HG03108 (cell line): ENCODE data around the gene TOMM5.

Experiments used
- ATAC-seq: cut with Tn5 transposase; IDR thresholded peaks from one replicate; pipeline ENCODE4 v1.9.1; 2021; ENCODE audit warnings: moderate library complexity; ENCODE audit not compliant: unreplicated experiment

Gene TOMM5

DNA sequence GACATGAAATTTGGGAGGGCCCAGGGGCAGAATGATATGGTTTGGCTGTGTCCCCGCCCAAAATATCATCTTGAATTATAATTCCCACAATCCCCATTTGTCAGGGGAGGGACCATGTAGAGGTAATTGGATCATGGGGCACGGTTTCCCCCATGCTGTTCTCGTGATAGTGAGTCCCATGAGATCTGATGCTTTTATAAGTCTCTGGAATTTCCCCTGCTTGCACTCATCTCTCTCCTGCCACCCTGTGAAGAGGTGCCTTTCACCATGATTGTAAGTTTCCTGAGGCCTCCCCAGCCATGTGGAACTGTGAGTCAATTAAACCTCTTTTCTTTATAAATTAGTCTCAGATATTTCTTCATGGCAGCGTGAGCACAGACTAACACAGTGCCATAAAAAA, 27.5 kb downstream of the TOMM5 start:
- no peak for ATAC-seq

- ATAC-seq: no peak
Observed at GRCh38 chr9:37563806-37564513, 28.4 kb downstream of the TOMM5 start.

DNA sequence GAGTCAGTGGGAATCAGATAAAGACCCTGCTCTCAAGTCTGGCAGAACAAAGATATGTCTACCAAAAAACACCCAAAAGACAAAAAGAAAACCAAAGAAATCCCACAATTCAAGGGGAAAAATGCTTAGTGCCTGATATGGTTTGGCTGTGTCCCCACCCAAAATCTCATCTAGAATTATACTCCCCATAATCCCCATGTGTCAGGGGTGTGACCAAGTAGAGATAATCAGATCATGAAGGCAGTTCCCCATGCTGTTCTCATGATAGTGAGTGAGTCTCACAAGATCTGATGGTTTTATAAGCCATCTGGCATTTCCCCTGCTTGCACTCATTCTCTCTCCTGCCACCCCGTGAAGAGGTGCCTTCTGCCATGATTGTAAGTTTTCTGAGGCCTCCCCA, 29.6 kb downstream of the TOMM5 start:
- ATAC-seq: no peak

DNA sequence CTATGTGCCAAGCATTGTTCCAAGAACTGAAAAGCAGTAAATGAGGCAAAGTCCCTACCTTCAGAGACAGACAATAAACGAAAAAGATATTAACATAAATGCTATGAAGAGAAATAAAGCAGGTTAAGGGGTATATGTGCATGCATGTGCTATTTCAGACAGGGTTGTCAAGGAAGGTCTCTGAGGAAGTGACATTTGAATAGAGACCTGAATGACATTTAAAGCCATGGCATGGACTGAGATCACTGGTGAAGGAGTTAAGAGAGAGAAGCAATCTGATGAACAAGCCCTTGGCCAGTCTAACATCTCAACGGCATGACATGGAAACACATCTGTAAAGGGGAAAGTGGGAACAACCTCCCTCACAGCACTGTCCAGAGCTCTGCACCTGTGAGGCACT, 30.7 kb downstream of the TOMM5 start:
- ATAC-seq: no peak

GRCh38 chr9:37559855-37560592, 32.4 kb downstream of the TOMM5 start:
- ATAC-seq: no peak

GRCh38 chr9:37559125-37559524, 33.3 kb downstream of the TOMM5 start:
- ATAC-seq: no peak

GRCh38 chr9:37555786-37556185, 36.6 kb downstream of the TOMM5 start:
- no peak for ATAC-seq

- no peak for ATAC-seq
Observed at GRCh38 chr9:37554318-37554717, 38.1 kb downstream of the TOMM5 start.

GRCh38 chr9:37551888-37552287, 40.5 kb downstream of the TOMM5 start:
- no peak for ATAC-seq

- no peak for ATAC-seq
Observed at GRCh38 chr9:37551468-37551867, 40.9 kb downstream of the TOMM5 start.

DNA sequence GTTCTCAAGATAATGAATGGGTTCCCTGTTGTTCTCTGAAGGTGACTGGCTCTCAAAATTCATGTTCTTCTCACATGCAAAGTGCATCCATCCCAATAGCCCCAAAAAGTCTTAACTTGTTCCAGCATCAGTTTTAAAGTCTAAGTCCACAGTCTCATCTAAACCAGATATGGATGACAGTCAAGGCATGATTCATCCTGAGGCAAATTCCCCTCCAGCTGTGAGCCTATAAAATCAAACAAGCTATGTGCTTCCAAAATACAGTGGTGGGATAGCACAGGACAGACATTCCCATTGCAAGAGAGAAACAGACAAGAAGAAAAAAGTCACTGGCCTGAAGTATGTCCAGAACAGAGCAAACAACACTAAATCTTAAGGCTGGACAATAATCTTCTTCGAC, 41.6 kb downstream of the TOMM5 start:
- no peak for ATAC-seq

GRCh38 chr9:37549527-37549926, 42.9 kb downstream of the TOMM5 start:
- ATAC-seq: no peak

DNA sequence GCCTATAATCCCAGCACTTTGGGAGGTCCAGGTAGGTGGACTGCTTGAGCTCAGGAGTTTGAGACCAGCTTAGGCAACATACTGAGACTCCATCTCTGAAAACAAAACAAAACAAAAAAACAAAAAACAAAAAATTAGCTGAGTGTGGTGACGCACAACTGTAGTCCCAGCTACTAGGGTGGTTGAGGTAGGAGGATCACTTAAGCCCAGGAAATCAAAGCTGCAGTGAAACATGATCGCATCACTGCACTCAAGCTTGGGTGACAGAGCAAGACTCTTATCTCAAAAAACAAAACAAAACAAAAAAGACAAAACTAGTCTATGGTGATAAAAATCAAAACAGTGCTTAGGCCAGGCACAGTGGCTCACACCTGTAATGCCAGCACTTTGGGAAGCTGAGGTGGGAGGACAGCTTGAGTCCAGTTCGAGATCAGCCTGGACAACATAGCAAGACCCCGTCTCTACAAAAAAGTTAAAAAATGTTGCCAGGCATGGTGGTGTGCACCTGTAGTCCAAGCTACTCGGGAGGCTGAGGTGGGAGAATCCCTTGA, 45.0 kb downstream of the TOMM5 start:
- no peak for ATAC-seq

DNA sequence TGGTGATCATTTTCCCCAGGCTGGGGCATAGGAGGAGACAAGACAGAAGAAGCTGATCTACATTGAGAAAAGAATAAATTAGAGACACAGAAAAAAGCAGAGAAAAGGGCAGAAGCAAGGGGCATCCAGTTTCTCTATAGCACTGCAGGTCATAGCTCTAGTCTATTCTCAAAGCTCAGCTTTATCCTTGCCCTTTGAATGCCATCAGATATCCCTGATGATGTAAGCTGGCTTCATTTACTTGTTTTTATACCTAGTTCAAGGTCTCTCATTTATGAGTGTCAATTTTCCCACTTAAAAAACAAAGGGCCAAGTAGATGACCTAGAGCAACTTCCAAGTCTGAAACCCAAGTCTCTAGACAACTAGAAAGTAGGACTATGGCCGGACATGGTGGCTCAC, 48.9 kb downstream of the TOMM5 start:
- ATAC-seq: no peak

GRCh38 chr9:37542895-37543294, 49.5 kb downstream of the TOMM5 start:
- no peak for ATAC-seq

- ATAC-seq: no peak
Observed at GRCh38 chr9:37542488-37542887, 49.9 kb downstream of the TOMM5 start.

DNA sequence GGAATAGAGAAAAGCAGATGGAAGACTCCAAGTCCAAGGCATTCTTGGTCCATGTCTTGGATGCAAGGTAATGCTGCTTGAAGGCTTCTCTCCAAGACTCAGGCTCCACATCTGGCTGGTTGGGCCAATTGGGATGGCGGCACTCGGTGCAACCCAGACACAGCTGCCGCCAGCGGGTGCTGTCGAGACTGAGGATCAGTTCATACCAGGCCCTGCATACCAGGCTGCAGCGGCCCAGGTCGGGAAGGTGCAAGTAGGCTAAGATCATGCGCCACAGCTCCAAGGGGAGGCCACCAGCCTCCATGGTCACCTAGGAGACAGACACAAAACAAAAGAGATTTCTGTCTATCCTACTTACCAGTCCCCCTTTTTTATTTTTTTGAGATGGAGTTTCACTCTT, 50.9 kb downstream of the TOMM5 start:
- ATAC-seq: no peak

DNA sequence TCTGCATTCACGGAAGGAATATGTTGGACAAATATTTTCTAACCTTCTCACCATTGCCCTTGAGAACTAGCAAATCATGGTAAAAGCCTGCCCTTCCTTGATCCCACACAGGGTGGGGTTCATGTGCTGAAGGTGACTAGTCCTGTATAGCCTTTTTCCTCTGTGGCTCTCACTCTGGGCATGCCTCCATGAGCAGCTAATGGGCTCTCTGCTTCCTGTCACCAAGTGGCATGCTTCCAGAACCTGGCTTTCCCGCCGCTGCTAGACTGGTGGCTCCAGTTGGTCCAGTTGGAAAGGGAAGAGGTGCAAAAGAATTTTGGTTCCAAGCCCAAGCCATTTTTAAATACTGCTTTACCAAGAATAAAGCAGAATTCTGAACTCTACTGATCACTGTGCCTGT, 51.8 kb downstream of the TOMM5 start:
- ATAC-seq: no peak

- ATAC-seq: no peak
Observed at GRCh38 chr9:37539634-37540033, 52.8 kb downstream of the TOMM5 start.
